Measurements from ENCODE around the gene TMEM131.
"Not testable (repeated sequence)": the region's sequence is repeated elsewhere in the genome, so short reads cannot be mapped to it uniquely, and the experiment has no call there.

Gene TMEM131

GRCh38 chr2:97851172-97851571 is 144.6 kb downstream of the TMEM131 start:
- DNase-seq = no peak

GRCh38 chr2:97849881-97850528 is 145.7 kb downstream of the TMEM131 start:
- no peak for DNase-seq

- no peak for DNase-seq
Observed at GRCh38 chr2:97848306-97848705, 147.4 kb downstream of the TMEM131 start.

GRCh38 chr2:97846716-97847115 is 149.0 kb downstream of the TMEM131 start:
- not testable (repeated sequence) for DNase-seq

GRCh38 chr2:97845818-97846217 is 149.9 kb downstream of the TMEM131 start:
- DNase-seq = no peak

GRCh38 chr2:97845133-97845532 is 150.6 kb downstream of the TMEM131 start:
- no peak for DNase-seq

GRCh38 chr2:97844311-97844859 is 151.4 kb downstream of the TMEM131 start:
- DNase-seq = no peak

GRCh38 chr2:97840198-97840597 is 155.6 kb downstream of the TMEM131 start:
- DNase-seq = no peak

- no peak for DNase-seq
Observed at GRCh38 chr2:97834610-97835009, 161.1 kb downstream of the TMEM131 start.

GRCh38 chr2:97831121-97831520 is 164.6 kb downstream of the TMEM131 start:
- DNase-seq = no peak

- DNase-seq = not testable (repeated sequence)
Observed at GRCh38 chr2:97829255-97829654, 166.5 kb downstream of the TMEM131 start.

- not testable (repeated sequence) for DNase-seq
Observed at GRCh38 chr2:97827013-97827412, 168.7 kb downstream of the TMEM131 start.

GRCh38 chr2:97826266-97826847 is 169.4 kb downstream of the TMEM131 start:
- not testable (repeated sequence) for DNase-seq

- DNase-seq = not testable (repeated sequence)
Observed at GRCh38 chr2:97824011-97824410, 171.7 kb downstream of the TMEM131 start.

- not testable (repeated sequence) for DNase-seq
Observed at GRCh38 chr2:97821862-97822261, 173.9 kb downstream of the TMEM131 start.

- DNase-seq = no peak
Observed at GRCh38 chr2:97819754-97820153, 176.0 kb downstream of the TMEM131 start.

- DNase-seq = no peak
Observed at GRCh38 chr2:97816411-97816810, 179.3 kb downstream of the TMEM131 start.

- no peak for DNase-seq
Observed at GRCh38 chr2:97812931-97813330, 182.8 kb downstream of the TMEM131 start.

GRCh38 chr2:97808816-97809215 is 186.9 kb downstream of the TMEM131 start:
- no peak for DNase-seq

GRCh38 chr2:97806738-97807618 is 188.8 kb downstream of the TMEM131 start:
- DNase-seq = peak; percentile 21

GRCh38 chr2:97805776-97806175 is 190.0 kb downstream of the TMEM131 start:
- no peak for DNase-seq

GRCh38 chr2:97801028-97801427 is 194.7 kb downstream of the TMEM131 start:
- DNase-seq = no peak

- DNase-seq = no peak
Observed at GRCh38 chr2:97798416-97798815, 197.3 kb downstream of the TMEM131 start.

GRCh38 chr2:97797355-97797754 is 198.4 kb downstream of the TMEM131 start:
- DNase-seq = no peak

Data from NCI-H187 treated with DMSO at 0.1 percent for 48 hours (cell line).